Left lung (tissue), 10 donors: ENCODE data around the gene GRIFIN. TPM values are rescaled to one million over a fixed set of nuclear protein-coding genes. Genes with fewer than 3 reads are reported as not detected.

Experiments
- ATAC-seq: fragments of 200-7000 bp; cut with Tn5 transposase; one replicate; pipeline ENCODE4 v1.9.1; 2020; ENCODE audit warnings: moderate library complexity
- DNase-seq, 4 donors: peaks; one replicate each; pipeline ENCODE4 v3.0.0-alpha.2; 2013 to 2020
- H3K27ac ChIP-seq, 2 donors: fragments of 200-600 bp; sonication (generic) in 1 of 2; one replicate each; pipeline versions ENCODE4 v1.5.0 to v1.8.0; 2020 to 2021
- H3K27me3 ChIP-seq, 2 donors: fragments of 200-600 bp; sonication (generic) in 1 of 2; one replicate each; pipeline versions ENCODE4 v1.5.0 to v1.8.0; 2020 to 2021
- H3K36me3 ChIP-seq, 2 donors: fragments of 200-600 bp; sonication (generic) in 1 of 2; one replicate each; pipeline versions ENCODE4 v1.5.0 to v1.8.0; 2020 to 2021
- H3K4me1 ChIP-seq, 2 donors: fragments of 200-600 bp; one replicate each; pipeline ENCODE4 v1.8.0; 2021
- H3K4me3 ChIP-seq, 2 donors: fragments of 200-600 bp; sonication (generic) in 1 of 2; one replicate each; pipeline versions ENCODE4 v1.5.0 to v1.8.0; 2020 to 2021; ENCODE audit warnings: mild to moderate bottlenecking in 1 of 2
- H3K9me3 ChIP-seq, 2 donors: fragments of 200-600 bp; sonication (generic) in 1 of 2; one replicate each; pipeline versions ENCODE4 v1.5.0 to v1.8.0; 2020 to 2021
- intact Hi-C, 2 donors: fragments of 100-400 bp; cut with DNase I; formaldehyde crosslinking; loops; one replicate each; pipeline versions ENCODE4 v1.11.2 to v1.14.2; 2022
- polyA plus RNA-seq, 6 donors: library from polyadenylated mRNA; unstranded; fragments of 120-200 nt; gene quantifications; one replicate each; pipeline ENCODE4 v1.2.1, GENCODE V29; 2013; ENCODE audit not compliant: insufficient read length in 6 of 6
- total RNA-seq, 2 donors: library from RNA; stranded (reverse); fragmentation: NEBNext Ultra II Directional; extraction: Animal tissue kit (Norgen Biotek cat#: 25700); gene quantifications; one replicate each; pipeline ENCODE4 v1.2.1, GENCODE V29; 2021
- TF ChIP-seq, protein P1 (sequence below), 2 donors: fragments of 200-600 bp; sonication (generic) in 1 of 2; IDR thresholded peaks; one replicate each; pipeline versions ENCODE4 v1.5.0 to v1.8.0; 2021; ENCODE audit warnings: antibody characterized with exemption in 2 of 2
- donor health status: DM: no; HTN: yes; CAD: no.
- donor health status: DM: no; HTN: no; CAD: no.

The GRIFIN gene
- total and polyA plus RNA-seq, 8 donors: 0.22 to 0.31 (median 0.26) TPM; not detected in 5

DNA sequence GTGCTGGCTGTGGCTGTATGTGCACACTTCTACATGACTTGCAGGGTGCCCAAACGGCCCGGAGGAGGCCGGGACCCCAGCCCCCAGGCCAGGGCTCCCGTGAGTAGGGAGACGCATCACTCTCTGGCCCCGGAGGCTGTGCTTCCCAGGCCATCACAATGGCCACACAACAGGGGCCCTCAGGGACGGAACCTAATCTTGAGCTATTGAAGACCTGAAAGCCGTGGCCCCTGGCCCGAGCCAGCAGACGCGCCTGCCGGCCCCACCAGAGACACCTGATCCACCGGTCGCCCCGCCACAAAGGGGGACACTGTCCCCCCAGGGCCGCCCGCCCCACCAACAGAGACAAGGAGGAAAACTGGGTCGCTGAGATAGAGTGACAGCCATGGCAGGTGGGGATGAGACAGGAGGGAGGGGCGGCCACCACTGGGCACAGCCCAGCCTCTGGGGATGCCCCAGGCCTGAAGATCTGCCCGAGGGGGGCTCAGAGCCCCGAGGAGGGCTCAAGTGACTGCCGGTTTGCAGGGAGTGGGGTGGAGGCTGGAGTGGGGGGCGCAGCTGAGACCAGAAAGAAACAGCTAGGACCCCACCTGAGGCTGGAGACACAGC, 33.2 kb upstream of the GRIFIN start:
- Histone ChIP-seq H3K4me1 (peaks cover 21 to 55% of the 10 kb centered on the region in 2 donors), H3K4me3 (no peak overlapping the region), H3K36me3 (no peaks in the 10 kb centered on the region), H3K27me3 (peaks cover 0 to 8% of the 10 kb centered on the region in 2 donors), H3K9me3 (no peaks in the 10 kb centered on the region), H3K27ac (no peak overlapping the region)
- TF ChIP-seq, protein P1, sequence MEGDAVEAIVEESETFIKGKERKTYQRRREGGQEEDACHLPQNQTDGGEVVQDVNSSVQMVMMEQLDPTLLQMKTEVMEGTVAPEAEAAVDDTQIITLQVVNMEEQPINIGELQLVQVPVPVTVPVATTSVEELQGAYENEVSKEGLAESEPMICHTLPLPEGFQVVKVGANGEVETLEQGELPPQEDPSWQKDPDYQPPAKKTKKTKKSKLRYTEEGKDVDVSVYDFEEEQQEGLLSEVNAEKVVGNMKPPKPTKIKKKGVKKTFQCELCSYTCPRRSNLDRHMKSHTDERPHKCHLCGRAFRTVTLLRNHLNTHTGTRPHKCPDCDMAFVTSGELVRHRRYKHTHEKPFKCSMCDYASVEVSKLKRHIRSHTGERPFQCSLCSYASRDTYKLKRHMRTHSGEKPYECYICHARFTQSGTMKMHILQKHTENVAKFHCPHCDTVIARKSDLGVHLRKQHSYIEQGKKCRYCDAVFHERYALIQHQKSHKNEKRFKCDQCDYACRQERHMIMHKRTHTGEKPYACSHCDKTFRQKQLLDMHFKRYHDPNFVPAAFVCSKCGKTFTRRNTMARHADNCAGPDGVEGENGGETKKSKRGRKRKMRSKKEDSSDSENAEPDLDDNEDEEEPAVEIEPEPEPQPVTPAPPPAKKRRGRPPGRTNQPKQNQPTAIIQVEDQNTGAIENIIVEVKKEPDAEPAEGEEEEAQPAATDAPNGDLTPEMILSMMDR (IDR thresholded peaks at IDR 0.05): no peak
- intact Hi-C loops: no loop called here
- DNase-seq (peak in 1 of 4 donors; percentile 67), ATAC-seq (no peak)

DNA sequence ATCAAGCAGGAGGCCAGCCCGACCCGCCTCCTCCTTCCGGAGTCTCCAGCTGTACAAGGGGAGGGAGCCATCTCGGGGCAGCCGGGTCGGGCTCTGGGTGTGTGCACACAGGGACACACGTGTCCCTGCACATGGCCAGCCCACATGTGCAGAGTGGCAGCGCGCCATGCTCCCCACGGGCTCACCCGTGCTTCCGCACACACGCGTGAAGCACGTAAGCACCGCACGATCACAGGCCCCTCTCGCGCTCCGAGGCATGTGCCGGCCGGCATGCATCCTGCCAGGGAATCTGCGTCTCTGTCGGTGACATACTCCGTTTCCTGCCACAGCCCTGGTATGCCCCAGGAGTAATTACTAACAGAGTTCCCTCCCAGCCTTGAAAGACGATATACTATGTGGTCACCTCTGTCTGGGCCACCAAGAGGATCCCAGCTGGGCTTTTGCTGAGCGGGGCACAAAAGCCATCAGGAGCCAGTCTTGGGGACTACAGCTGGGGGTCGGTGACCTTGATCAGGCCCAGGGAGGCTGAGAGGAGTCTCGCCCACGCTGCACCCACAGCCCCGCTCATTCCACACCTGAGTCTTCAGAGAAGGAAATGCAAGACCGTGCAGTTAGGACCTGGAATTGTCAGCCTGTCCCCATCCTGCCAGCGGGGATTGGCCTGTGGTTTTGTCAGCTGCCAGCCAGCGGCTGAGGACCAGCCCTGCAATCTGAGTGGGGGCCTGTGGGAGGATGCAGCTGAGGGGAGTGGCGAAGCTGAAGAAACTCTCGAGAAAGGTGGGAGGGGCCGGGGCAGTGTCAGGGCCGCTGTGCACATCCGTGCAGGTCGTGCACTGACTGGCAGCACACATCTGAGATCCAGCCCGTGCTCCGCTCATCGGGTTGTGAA, 32.4 kb upstream of the GRIFIN start:
- DNase-seq (peak in 2 of 4 donors; percentile 67 to 84), ATAC-seq (peak; percentile 26)
- Histone ChIP-seq H3K4me1 (peaks cover 21 to 55% of the 10 kb centered on the region in 2 donors), H3K4me3 (peak overlapping the region in 1 of 2 donors; percentile 3), H3K27ac (peak overlapping the region in 1 of 2 donors; percentile 30), H3K27me3 (peaks cover 0 to 8% of the 10 kb centered on the region in 2 donors), H3K9me3 (no peaks in the 10 kb centered on the region), H3K36me3 (no peaks in the 10 kb centered on the region)
- TF ChIP-seq, protein P1 (IDR thresholded peaks at IDR 0.05): no peak
- intact Hi-C loops: no loop called here

DNA sequence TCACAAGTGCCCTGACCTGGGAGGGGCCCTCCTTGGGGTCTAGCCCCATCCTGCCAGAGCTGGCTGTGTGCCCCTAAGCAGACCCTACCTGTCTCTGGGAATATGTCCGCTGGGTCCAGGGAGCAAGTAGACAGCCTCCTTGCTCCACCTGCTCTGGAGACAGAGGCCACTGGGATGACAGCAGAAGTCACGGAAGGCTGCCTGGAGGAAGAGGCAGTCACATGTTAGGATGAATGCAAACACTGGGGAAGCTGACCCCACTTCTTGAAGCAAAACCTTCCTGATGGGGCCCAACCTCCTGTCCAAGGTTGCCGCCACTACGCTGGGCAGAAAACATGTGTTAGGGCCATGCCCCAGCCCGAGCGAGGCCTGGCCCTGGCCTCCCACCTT, 31.7 kb upstream of the GRIFIN start:
- H3K4me3 ChIP-seq: no peak overlapping the region
- peak overlapping the region in 1 of 2 donors; percentile 30 for H3K27ac ChIP-seq
- H3K36me3 ChIP-seq: no peaks in the 10 kb centered on the region
- H3K4me1 ChIP-seq: peaks cover 21 to 55% of the 10 kb centered on the region in 2 donors
- ATAC-seq: no peak
- DNase-seq: no peak
- H3K27me3 ChIP-seq: peaks cover 0 to 8% of the 10 kb centered on the region in 2 donors
- H3K9me3 ChIP-seq: no peaks in the 10 kb centered on the region
- intact Hi-C loops: no loop called here
- TF ChIP-seq, protein P1 (IDR thresholded peaks at IDR 0.05): no peak

DNA sequence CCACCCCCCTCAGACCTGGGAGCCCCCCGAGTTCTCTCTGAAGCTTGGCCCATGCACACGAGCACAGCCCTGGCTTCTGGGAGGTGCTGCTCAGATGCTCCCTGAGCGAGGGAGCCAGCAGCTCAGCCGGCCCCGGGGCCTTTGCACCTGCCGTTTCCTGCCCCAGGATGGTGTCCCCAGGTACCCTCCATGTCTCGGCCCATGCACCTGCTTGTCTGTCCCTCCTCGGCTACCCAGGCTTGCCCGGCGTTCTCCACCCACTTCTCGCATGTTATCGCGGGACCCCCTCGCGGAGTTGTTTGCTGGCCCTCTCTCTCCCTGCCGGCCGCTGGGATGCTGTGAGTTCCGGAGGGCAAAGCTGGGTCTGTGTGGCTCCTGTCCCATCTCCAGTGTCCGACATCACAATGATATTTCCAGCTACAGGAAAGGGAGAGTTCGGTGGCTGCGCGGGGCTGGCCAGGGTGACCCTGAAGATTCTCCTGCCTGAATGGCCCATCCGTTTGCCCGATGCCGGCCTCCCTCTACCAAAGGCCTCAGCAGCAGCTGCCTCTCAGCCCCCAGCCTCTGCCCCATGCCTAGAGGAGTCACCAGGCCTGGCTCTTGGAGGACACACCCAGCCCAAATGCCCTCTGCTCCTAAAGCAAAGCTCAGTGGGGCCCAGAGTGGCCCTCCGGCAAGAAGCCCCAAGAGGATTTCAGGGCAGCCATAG, 31.2 kb upstream of the GRIFIN start:
- H3K4me1 ChIP-seq: peaks cover 20 to 50% of the 10 kb centered on the region in 2 donors
- H3K36me3 ChIP-seq: no peaks in the 10 kb centered on the region
- TF ChIP-seq, protein P1 (IDR thresholded peaks at IDR 0.05): no peak
- DNase-seq: no peak
- intact Hi-C loops: no loop called here
- no peak overlapping the region for H3K27ac ChIP-seq
- no peak for ATAC-seq
- H3K4me3 ChIP-seq: no peak overlapping the region
- H3K9me3 ChIP-seq: no peaks in the 10 kb centered on the region
- peaks cover 0 to 8% of the 10 kb centered on the region in 2 donors for H3K27me3 ChIP-seq
